SH-SY5Y (cell line): ENCODE data around the gene BRD3.

Source experiments
- GATA2 ChIP-seq: IDR thresholded peaks from 2 replicates; pipeline ENCODE4 v1.6.1; 2011; ENCODE audit warnings: mild to moderate bottlenecking, low read depth, low read length
- GATA3 ChIP-seq: IDR thresholded peaks from 2 replicates; pipeline ENCODE4 v1.6.1; 2011; ENCODE audit warnings: low read depth, mild to moderate bottlenecking, low read length, moderate library complexity

GRCh38 chr9:134026981-134027380, 40.8 kb downstream of the BRD3 start:
- no peak for TF ChIP-seq GATA2
- no peak for TF ChIP-seq GATA3
